Right lobe of liver (tissue), 4 donors: ENCODE results near the gene DNAJC13.

Source experiments
- POLR2A ChIP-seq: fragments of 450-650 bp; IDR thresholded peaks from one replicate; pipeline ENCODE4 v1.6.1; 2017; ENCODE audit warnings: antibody characterized with exemption, mild to moderate bottlenecking
- TF ChIP-seq, protein P1 (sequence below), 4 donors: fragments of 200-600 bp in 3 of 4; fragments of 450-650 bp in 1 of 4; IDR thresholded peaks; one replicate each; pipeline versions ENCODE4 v1.5.1 to v1.8.0; 2016 to 2022; ENCODE audit warnings: antibody characterized with exemption in 4 of 4, mild to moderate bottlenecking in 2 of 4
- donor health status: DM: no; HTN: no; CAD: no.
- donor health status: DM: no; HTN: no; CAD: no.
- donor health status: DM: no; HTN: yes; CAD: no.

DNA sequence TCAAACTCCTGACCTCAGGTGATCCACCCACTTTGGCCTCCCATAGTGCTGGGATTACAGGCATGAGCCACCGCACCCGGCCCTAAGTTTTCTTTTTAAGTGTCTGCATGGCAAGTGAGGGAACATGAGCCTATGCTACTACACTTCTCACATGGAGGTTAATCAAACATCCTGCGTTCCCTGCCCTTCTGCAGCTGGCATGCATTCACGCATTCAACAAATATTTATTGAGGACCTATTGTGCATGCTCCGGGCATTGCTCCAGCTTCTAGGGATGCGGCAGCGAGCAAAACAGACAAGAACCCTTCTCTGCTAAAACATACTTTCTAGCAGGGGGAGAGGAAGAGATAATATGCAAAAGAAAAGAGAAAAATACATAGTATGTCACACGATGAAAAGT lies 137.1 kb downstream of the DNAJC13 start:
- no peak for TF ChIP-seq POLR2A
- TF ChIP-seq, protein P1, sequence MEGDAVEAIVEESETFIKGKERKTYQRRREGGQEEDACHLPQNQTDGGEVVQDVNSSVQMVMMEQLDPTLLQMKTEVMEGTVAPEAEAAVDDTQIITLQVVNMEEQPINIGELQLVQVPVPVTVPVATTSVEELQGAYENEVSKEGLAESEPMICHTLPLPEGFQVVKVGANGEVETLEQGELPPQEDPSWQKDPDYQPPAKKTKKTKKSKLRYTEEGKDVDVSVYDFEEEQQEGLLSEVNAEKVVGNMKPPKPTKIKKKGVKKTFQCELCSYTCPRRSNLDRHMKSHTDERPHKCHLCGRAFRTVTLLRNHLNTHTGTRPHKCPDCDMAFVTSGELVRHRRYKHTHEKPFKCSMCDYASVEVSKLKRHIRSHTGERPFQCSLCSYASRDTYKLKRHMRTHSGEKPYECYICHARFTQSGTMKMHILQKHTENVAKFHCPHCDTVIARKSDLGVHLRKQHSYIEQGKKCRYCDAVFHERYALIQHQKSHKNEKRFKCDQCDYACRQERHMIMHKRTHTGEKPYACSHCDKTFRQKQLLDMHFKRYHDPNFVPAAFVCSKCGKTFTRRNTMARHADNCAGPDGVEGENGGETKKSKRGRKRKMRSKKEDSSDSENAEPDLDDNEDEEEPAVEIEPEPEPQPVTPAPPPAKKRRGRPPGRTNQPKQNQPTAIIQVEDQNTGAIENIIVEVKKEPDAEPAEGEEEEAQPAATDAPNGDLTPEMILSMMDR (IDR thresholded peaks at IDR 0.05), result no peak
